HUES64 (cell line): Measurements from ENCODE around the gene ZNF692.
"Not testable (repeated sequence)": the region's sequence is repeated elsewhere in the genome, so short reads cannot be mapped to it uniquely, and the experiment has no call there.

ENCODE experiments used
- H3K27ac ChIP-seq: 2 replicates; pipeline ENCODE4 v1.7.0; 2013; ENCODE audit warnings: low read depth, low read length, inconsistent platforms
- H3K27me3 ChIP-seq: 2 replicates; pipeline ENCODE4 v1.6.1; 2013; ENCODE audit warnings: mild to moderate bottlenecking, low read length; ENCODE audit not compliant: insufficient read depth
- H3K36me3 ChIP-seq: 2 replicates; pipeline ENCODE4 v1.6.1; 2013; ENCODE audit warnings: mild to moderate bottlenecking, low read length; ENCODE audit not compliant: insufficient read depth
- H3K4me1 ChIP-seq: 2 replicates; pipeline ENCODE4 v1.6.1; 2013; ENCODE audit warnings: mild to moderate bottlenecking, low read length, moderate library complexity; ENCODE audit not compliant: insufficient read depth
- H3K4me3 ChIP-seq: 2 replicates; pipeline ENCODE4 v1.5.1; 2013; ENCODE audit warnings: mild to moderate bottlenecking, low read length, moderate library complexity
- H3K9ac ChIP-seq: 2 replicates; pipeline ENCODE4 v1.6.1; 2013; ENCODE audit warnings: mild to moderate bottlenecking, low read depth, low read length
- H3K9me3 ChIP-seq: 2 replicates; pipeline ENCODE4 v1.6.1; 2013; ENCODE audit warnings: low read depth, low read length; ENCODE audit not compliant: insufficient read depth
- WGBS: fragments of 150-250, 120-280 bp; methylation state at CpG from one replicate; pipeline ENCODE4 v1.1.7; 2013; ENCODE audit warnings: missing lambda C conversion rate; 5-methylcytosine and 5-hydroxymethylcytosine counted together

The ZNF692 gene

GRCh38 chr1:248812736-248813425 is 46.0 kb downstream of the ZNF692 start:
- no peak overlapping the region for H3K4me3 ChIP-seq
- no peaks in the 10 kb centered on the region for H3K27me3 ChIP-seq
- no peak overlapping the region for H3K27ac ChIP-seq
- H3K4me1 ChIP-seq = 0 out of 2 replicates have a peak, but pooled peaks cover 6% of the 10 kb centered on the region
- H3K9ac ChIP-seq = no peak overlapping the region
- no peaks in the 10 kb centered on the region for H3K9me3 ChIP-seq
- 96% methylated on average over 23 of the region's 23 CpGs for WGBS
- H3K36me3 ChIP-seq = peaks cover 58% of the 10 kb centered on the region

- Histone ChIP-seq H3K4me3 (no peak overlapping the region), H3K9ac (no peak overlapping the region), H3K4me1 (0 out of 2 replicates have a peak, but pooled peaks cover 6% of the 10 kb centered on the region), H3K36me3 (peaks cover 56% of the 10 kb centered on the region), H3K27me3 (no peaks in the 10 kb centered on the region), H3K27ac (no peak overlapping the region), H3K9me3 (no peaks in the 10 kb centered on the region)
- WGBS = 94% methylated on average over 57 of the region's 57 CpGs
These were observed 47.1 kb downstream of the ZNF692 start for GRCh38 chr1:248811514-248812490.

DNA sequence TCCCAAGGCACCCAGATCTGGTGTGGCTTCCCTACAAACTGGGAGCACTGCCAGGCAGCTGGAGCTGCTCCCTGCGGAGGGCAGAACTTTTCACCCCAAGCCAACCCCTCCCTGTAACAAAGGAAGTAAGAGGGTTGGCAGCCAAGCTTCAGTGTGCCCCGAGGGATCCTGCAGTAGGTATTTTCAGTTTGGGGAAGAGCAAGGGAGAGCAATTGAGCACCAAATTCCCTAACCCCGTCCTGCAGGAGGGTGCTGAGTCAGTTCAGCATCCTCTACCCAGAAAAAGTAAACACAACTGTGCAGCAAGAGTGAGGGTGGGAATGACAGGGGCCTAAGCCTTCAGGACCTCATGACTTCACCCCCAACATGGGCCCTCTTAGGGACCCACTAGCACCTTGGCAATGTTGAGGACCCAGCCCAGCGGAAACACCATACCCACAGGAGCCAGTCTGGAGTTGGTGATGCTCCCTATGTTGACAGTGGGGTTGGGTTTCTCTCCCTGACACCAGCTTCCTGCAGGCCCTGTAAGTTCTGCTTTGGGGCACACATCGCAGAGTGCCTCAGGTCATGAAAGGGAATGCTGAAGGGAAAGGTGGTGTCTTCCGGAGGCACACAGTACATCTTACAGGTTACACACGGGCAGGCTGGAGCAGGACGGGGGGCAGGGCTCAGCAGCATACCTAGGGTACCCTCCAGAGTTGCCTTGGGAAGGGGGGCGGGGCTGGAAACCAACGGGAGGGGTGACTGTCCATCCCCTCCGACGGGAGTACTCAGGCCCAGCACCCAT is 48.0 kb downstream of the ZNF692 start:
- Histone ChIP-seq H3K27ac (no peak overlapping the region), H3K9ac (no peak overlapping the region), H3K9me3 (peaks cover under 1% of the 10 kb centered on the region; the same call in 1 of the 2 replicates), H3K4me3 (no peak overlapping the region), H3K27me3 (no peaks in the 10 kb centered on the region), H3K4me1 (0 out of 2 replicates have a peak, but pooled peaks cover 6% of the 10 kb centered on the region), H3K36me3 (peaks cover 47% of the 10 kb centered on the region)
- 91% methylated on average over 12 of the region's 12 CpGs for WGBS

GRCh38 chr1:248810000-248810726 is 48.7 kb downstream of the ZNF692 start:
- 94% methylated on average over 10 of the region's 10 CpGs for WGBS
- H3K4me1 ChIP-seq = no peaks in the 10 kb centered on the region
- no peak overlapping the region for H3K27ac ChIP-seq
- H3K27me3 ChIP-seq = no peaks in the 10 kb centered on the region
- no peak overlapping the region for H3K9ac ChIP-seq
- H3K4me3 ChIP-seq = no peak overlapping the region
- peaks cover 8% of the 10 kb centered on the region for H3K9me3 ChIP-seq
- H3K36me3 ChIP-seq = peaks cover 40% of the 10 kb centered on the region

GRCh38 chr1:248808876-248809275 is 50.0 kb downstream of the ZNF692 start:
- WGBS = 89% methylated on average over 9 of the region's 9 CpGs
- H3K4me1 ChIP-seq = no peaks in the 10 kb centered on the region
- H3K36me3 ChIP-seq = peaks cover 27% of the 10 kb centered on the region

DNA sequence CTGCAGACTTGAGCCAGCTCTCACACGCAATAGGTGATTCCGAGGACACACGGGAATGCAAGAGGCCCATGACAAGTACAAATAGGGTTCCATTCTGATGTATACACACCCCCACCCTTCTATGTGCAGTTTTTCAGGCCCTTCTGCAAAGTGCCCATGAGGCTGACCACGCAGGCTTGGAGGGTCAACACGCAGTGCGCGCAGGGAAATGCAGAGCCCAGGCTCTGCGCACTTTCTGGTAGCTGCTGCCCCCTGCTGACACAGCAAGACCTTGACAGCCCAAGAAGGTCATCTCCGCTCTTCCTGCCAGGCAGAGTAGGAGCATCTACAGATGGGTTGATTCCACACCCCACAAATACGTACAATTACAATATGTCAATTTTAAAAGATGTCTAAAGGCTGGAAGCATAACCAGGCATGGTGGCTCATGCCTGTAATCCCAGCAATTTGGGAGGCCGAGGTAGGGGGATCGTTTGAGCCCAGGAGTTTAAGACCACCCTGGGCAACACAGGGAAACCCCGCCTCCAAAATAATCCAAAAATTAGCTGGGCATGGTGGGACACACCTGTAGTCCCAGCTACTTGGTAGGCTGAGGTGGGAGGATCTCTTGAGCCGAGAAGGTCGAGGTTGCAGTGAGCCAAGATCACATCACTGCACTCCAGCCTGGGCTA is 51.7 kb downstream of the ZNF692 start:
- Histone ChIP-seq H3K27me3 (no peaks in the 10 kb centered on the region), H3K27ac (no peak overlapping the region), H3K9me3 (peaks cover 25% of the 10 kb centered on the region), H3K4me3 (no peak overlapping the region), H3K36me3 (peaks cover 11% of the 10 kb centered on the region), H3K4me1 (no peaks in the 10 kb centered on the region), H3K9ac (no peak overlapping the region)
- WGBS = 58% methylated on average over 15 of the region's 15 CpGs

More at GRCh38 chr1:248808876-248809275, 50.0 kb downstream of the ZNF692 start:
- Histone ChIP-seq H3K27ac (no peak overlapping the region), H3K9ac (no peak overlapping the region), H3K9me3 (peaks cover 16% of the 10 kb centered on the region), H3K27me3 (no peaks in the 10 kb centered on the region), H3K4me3 (no peak overlapping the region)

DNA sequence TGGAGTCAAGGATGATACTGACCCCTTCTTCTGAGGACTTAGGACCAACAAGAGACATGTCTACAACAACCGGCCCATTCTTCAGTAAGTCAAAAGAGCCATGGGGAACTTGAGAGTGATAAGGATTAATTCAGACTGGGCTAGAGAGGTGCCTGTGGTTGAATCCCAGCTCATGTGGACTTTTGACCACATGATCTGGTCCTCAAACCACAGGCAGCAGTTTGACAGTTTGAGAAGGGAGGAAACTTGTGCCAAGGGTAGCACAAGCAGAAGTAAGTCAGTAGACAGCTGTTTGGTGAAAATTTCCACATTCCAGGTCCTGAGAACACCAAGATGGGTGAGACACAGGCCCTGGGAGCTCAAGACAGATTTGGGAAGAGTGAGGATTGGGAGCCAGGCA is 53.0 kb downstream of the ZNF692 start:
- H3K9me3 ChIP-seq = peaks cover 37% of the 10 kb centered on the region
- H3K27ac ChIP-seq = no peak overlapping the region
- H3K4me1 ChIP-seq = no peaks in the 10 kb centered on the region
- 100% methylated on average over 1 of the region's 1 CpG for WGBS
- H3K9ac ChIP-seq = no peak overlapping the region
- H3K27me3 ChIP-seq = no peaks in the 10 kb centered on the region
- H3K36me3 ChIP-seq = peaks cover 2% of the 10 kb centered on the region; the same call in 1 of the 2 replicates
- H3K4me3 ChIP-seq = no peak overlapping the region

- Histone ChIP-seq H3K9ac (no peak overlapping the region), H3K27me3 (no peaks in the 10 kb centered on the region), H3K4me3 (no peak overlapping the region), H3K9me3 (peaks cover 42% of the 10 kb centered on the region), H3K36me3 (no peaks in the 10 kb centered on the region), H3K27ac (no peak overlapping the region), H3K4me1 (no peaks in the 10 kb centered on the region)
- WGBS = 83% methylated on average over 10 of the region's 10 CpGs
These were observed 53.9 kb downstream of the ZNF692 start for GRCh38 chr1:248804771-248805681.

DNA sequence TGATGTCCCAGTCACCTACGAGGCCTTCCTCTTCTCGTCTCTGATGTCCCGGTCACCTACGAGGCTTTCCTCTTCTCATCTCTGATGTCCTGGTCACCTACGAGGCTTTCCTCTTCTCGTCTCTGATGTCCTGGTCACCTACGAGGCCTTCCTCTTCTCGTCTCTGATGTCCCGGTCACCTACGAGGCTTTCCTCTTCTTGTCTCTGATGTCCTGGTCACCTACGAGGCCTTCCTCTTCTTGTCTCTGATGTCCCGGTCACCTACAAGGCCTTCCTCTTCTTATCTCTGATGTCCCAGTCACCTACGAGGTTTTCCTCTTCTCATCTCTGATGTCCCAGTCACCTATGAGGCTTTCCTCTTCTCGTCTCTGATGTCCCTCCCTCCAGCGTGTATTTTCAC is 55.4 kb downstream of the ZNF692 start:
- peaks cover 53% of the 10 kb centered on the region for H3K9me3 ChIP-seq
- not testable (repeated sequence) for H3K4me1 ChIP-seq, H3K36me3 ChIP-seq, H3K9ac ChIP-seq, H3K27me3 ChIP-seq, H3K27ac ChIP-seq, H3K4me3 ChIP-seq
- WGBS = 89% methylated on average over 15 of the region's 15 CpGs
